HepG2 (cell line): Measurements from ENCODE around the gene COPS6. TPM values are rescaled to one million over a fixed set of nuclear protein-coding genes. Genes with fewer than 3 reads are reported as not detected.

ENCODE experiments used
- ATRX ChIP-seq: sonication (generic); formaldehyde crosslinking; IDR thresholded peaks from 2 replicates; pipeline ENCODE4 v1.4.0; 2020; ENCODE audit warnings: missing genetic modification reagents, borderline replicate concordance
- BCL3 ChIP-seq: sonication (generic); formaldehyde crosslinking; IDR thresholded peaks from 2 replicates; pipeline ENCODE4 v1.5.1; 2020; ENCODE audit warnings: mild to moderate bottlenecking, missing genetic modification reagents, moderate library complexity
- BCLAF1 ChIP-seq: fragments of 450-650 bp; IDR thresholded peaks from 2 replicates; pipeline ENCODE4 v1.6.1; 2017; ENCODE audit warnings: mild to moderate bottlenecking
- CENPX ChIP-seq: sonication (generic); formaldehyde crosslinking; IDR thresholded peaks from 2 replicates; pipeline ENCODE4 v1.9.0; 2021; ENCODE audit warnings: mild to moderate bottlenecking, missing genetic modification reagents, moderate library complexity
- CTCF ChIP-seq: sonication (generic); formaldehyde crosslinking; IDR thresholded peaks from 2 replicates; pipeline ENCODE4 v1.5.0; 2020; ENCODE audit warnings: mild to moderate bottlenecking, missing genetic modification reagents, moderate library complexity
- DDIT3 ChIP-seq: sonication (generic); formaldehyde crosslinking; IDR thresholded peaks from 2 replicates; pipeline ENCODE4 v1.4.0; 2020; ENCODE audit warnings: mild to moderate bottlenecking, missing genetic modification reagents
- DMAP1 ChIP-seq: IDR thresholded peaks from 2 replicates; pipeline ENCODE4 v1.6.1; 2016
- HNRNPUL1 ChIP-seq: fragments of 200-400 bp; formaldehyde crosslinking; IDR thresholded peaks from 2 replicates; pipeline ENCODE4 v1.6.1; 2017; ENCODE audit warnings: low read depth, mild to moderate bottlenecking, low read length, moderate library complexity
- NCOR1 ChIP-seq: fragments of 200-600 bp; sonication (generic); IDR thresholded peaks from 2 replicates; pipeline ENCODE4 v1.7.0; 2017; ENCODE audit warnings: antibody characterized with exemption, low read length, borderline replicate concordance
- NFKBIZ ChIP-seq: IDR thresholded peaks from 2 replicates; pipeline ENCODE4 v1.6.1; 2018; ENCODE audit warnings: missing genetic modification reagents, missing compliant biosample characterization
- RFXANK ChIP-seq: IDR thresholded peaks from 2 replicates; pipeline ENCODE4 v1.6.1; 2016
- TCF7 ChIP-seq: sonication (generic); IDR thresholded peaks from 2 replicates; pipeline ENCODE4 v1.6.1; 2016; ENCODE audit warnings: antibody characterized with exemption, low read depth
- UBTF ChIP-seq: sonication (generic); formaldehyde crosslinking; IDR thresholded peaks from 2 replicates; pipeline ENCODE4 v1.4.0; 2020; ENCODE audit warnings: mild to moderate bottlenecking, missing genetic modification reagents
- ZBTB1 ChIP-seq: sonication (generic); formaldehyde crosslinking; IDR thresholded peaks from 2 replicates; pipeline ENCODE4 v1.4.0; 2020; ENCODE audit warnings: missing genetic modification reagents, borderline replicate concordance
- ZBTB20 ChIP-seq: sonication (generic); formaldehyde crosslinking; IDR thresholded peaks from 2 replicates; pipeline ENCODE4 v1.8.1; 2023; ENCODE audit warnings: missing genetic modification reagents, low read depth, mild to moderate bottlenecking, borderline replicate concordance
- ZNF496 ChIP-seq: sonication (generic); formaldehyde crosslinking; IDR thresholded peaks from 2 replicates; pipeline ENCODE4 v1.8.1; 2023; ENCODE audit warnings: mild to moderate bottlenecking, moderate library complexity, missing genetic modification reagents; ENCODE audit not compliant: insufficient replicate concordance
- ZNF562 ChIP-seq: sonication (generic); formaldehyde crosslinking; IDR thresholded peaks from 2 replicates; pipeline ENCODE4 v1.8.0; 2022; ENCODE audit warnings: missing genetic modification reagents, borderline replicate concordance
- ZNF597 ChIP-seq: sonication (generic); formaldehyde crosslinking; IDR thresholded peaks from 2 replicates; pipeline ENCODE4 v1.5.0; 2020; ENCODE audit warnings: missing genetic modification reagents
- polyA plus RNA-seq, 8 experiments: library from polyadenylated mRNA; depleted of rRNA in 3 of 8; stranded (reverse) in 7 of 8; unstranded in 1 of 8; fragments of >200 nt; fragmentation: Illumina TruSeq in 4 of 8; extraction: Trizol in 4 of 8; gene quantifications; 2 replicates each; pipeline versions ENCODE4 v1.2.1 to v1.2.3, GENCODE V29; 2011 to 2016; ENCODE audit warnings: low read depth in 4 of 8, missing spikeins in 1 of 8, mixed read lengths in 1 of 8; ENCODE audit not compliant: insufficient read depth in 1 of 8
- total RNA-seq, 5 experiments: library from RNA; depleted of rRNA; stranded (reverse); fragments of >200 nt; fragmentation: Illumina TruSeq; extraction: Trizol; gene quantifications; 2 replicates each; pipeline ENCODE4 v1.2.3, GENCODE V29; 2016; ENCODE audit warnings: low read depth in 1 of 5

Gene COPS6
- total and polyA plus RNA-seq, 2 of the 13 experiments (the other 11 are each of a cell fraction or from before 2014, with no cell fraction given): 33.4 to 117 TPM

GRCh38 chr7:100119072-100119969, 30.6 kb downstream of the COPS6 start, which contains the start of the genes CNPY4 and TAF6 (continued):
- TF ChIP-seq BCLAF1: no peak
- TF ChIP-seq UBTF (CRISPR knock-in tag): peak; percentile 56
- TF ChIP-seq NFKBIZ: no peak; the same call in 1 of the 2 replicates
- TF ChIP-seq ZBTB20 (CRISPR knock-in tag): 0 out of 2 replicates have a peak, but pooled peaks have one; percentile 26
- no peak for TF ChIP-seq ZNF496
- no peak for TF ChIP-seq ZNF562 (CRISPR knock-in tag)
- TF ChIP-seq ATRX (CRISPR knock-in tag): no peak
- no peak for TF ChIP-seq ZBTB1 (CRISPR knock-in tag)
- TF ChIP-seq ZNF597 (CRISPR knock-in tag): no peak
- no peak for TF ChIP-seq CENPX (CRISPR knock-in tag)
- TF ChIP-seq HNRNPUL1: no peak
- TF ChIP-seq TCF7: no peak
- TF ChIP-seq CTCF (CRISPR knock-in tag): no peak
- TF ChIP-seq BCL3 (CRISPR knock-in tag): peak; percentile 57; the same call in 1 of the 2 replicates
- no peak for TF ChIP-seq DDIT3
- TF ChIP-seq DMAP1 (CRISPR knock-in tag): peak; percentile 76; the same call in 1 of the 2 replicates
- TF ChIP-seq NCOR1: no peak
- 0 out of 2 replicates have a peak, but pooled peaks have one; percentile 40 for TF ChIP-seq RFXANK
